ENCODE data around the gene DSP.

The DSP gene

DNA sequence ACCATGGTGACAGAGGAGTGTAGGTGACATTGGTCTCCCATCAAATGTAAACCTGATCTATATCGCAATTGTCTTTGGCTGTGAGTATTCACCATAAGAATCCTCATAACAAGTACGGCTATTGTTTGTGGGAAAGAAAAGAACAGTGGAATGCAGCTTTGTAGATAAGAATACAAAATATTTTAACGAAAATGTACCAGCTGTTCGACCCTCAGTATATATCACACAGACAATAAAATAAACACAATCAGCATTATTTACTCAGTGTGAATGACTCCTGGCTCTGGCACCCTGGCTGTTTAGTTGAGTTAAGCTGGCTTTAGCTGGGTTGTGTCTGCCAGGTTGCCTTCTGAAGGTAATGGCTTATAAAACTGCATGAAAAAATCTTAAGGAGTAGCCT, 91.9 kb downstream of the DSP start:
- Histone ChIP-seq H3K9me3 (replicated peaks; ENCODE audit: insufficient read depth, low read length) (no peaks in the 10 kb centered on the region), H3K9me2 (replicated peaks; ENCODE audit: insufficient read depth, low read length) (no peaks in the 10 kb centered on the region)
- DNase-seq = no peak

DNA sequence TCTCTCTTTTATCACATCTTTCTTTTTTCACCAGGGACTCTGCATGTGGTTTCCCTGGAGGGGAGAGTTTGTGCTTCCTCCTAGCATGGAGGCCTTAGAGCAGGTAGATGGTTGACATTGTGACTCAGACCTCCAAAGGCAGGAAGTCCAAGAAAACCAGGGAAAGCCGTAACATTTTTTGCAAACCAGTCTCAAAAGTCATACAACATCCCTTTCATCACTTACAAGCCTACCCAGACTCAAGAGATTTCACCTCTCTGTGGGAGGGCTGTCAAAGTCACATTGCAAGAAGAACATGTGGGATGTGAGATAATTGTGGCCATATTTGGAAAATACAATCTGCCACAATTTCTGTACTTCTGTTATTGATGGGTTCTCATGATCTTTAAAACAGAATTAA, 94.7 kb downstream of the DSP start:
- no peaks in the 10 kb centered on the region for H3K36me3 ChIP-seq (replicated peaks; ENCODE audit: insufficient read depth, low read length)
- H3K9ac ChIP-seq (ENCODE audit: low read length) = no peak overlapping the region
- TF ChIP-seq EZH2 (optimal IDR thresholded peaks at IDR 0.05; ENCODE audit: low read depth, low read length) = no peak
- TF ChIP-seq, protein P1, sequence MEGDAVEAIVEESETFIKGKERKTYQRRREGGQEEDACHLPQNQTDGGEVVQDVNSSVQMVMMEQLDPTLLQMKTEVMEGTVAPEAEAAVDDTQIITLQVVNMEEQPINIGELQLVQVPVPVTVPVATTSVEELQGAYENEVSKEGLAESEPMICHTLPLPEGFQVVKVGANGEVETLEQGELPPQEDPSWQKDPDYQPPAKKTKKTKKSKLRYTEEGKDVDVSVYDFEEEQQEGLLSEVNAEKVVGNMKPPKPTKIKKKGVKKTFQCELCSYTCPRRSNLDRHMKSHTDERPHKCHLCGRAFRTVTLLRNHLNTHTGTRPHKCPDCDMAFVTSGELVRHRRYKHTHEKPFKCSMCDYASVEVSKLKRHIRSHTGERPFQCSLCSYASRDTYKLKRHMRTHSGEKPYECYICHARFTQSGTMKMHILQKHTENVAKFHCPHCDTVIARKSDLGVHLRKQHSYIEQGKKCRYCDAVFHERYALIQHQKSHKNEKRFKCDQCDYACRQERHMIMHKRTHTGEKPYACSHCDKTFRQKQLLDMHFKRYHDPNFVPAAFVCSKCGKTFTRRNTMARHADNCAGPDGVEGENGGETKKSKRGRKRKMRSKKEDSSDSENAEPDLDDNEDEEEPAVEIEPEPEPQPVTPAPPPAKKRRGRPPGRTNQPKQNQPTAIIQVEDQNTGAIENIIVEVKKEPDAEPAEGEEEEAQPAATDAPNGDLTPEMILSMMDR (IDR thresholded peaks at IDR 0.05; ENCODE audit: low read length) = no peak
- no peak for TF ChIP-seq EZH2phosphoT487 (IDR thresholded peaks at IDR 0.05; ENCODE audit: low read length)
- 0 out of 2 replicates have a peak, but pooled peaks cover 4% of the 10 kb centered on the region for H3K27me3 ChIP-seq (replicated peaks; ENCODE audit: insufficient read depth, low read length)
- no peak for DNase-seq
- no peaks in the 10 kb centered on the region for H4K20me1 ChIP-seq (ENCODE audit: insufficient read depth, low read length)
- H3K4me1 ChIP-seq (ENCODE audit: low read length) = no peaks in the 10 kb centered on the region
- H3F3A ChIP-seq (ENCODE audit: insufficient read depth, low read length) = no peaks in the 10 kb centered on the region
- H3K4me2 ChIP-seq (ENCODE audit: low read depth, low read length) = no peak overlapping the region
- no peaks in the 10 kb centered on the region for H3K9me3 ChIP-seq (replicated peaks; ENCODE audit: insufficient read depth, low read length)
- H3K4me3 ChIP-seq (ENCODE audit: low read length) = no peak overlapping the region
- H3K27ac ChIP-seq (ENCODE audit: low read length) = no peak overlapping the region
- H3K79me2 ChIP-seq (ENCODE audit: low read length) = no peaks in the 10 kb centered on the region
- H2AFZ ChIP-seq (ENCODE audit: low read length) = no peak overlapping the region
- no peaks in the 10 kb centered on the region for H3K9me2 ChIP-seq (replicated peaks; ENCODE audit: insufficient read depth, low read length)

More for the DNA sequence above, 91.9 kb downstream of the DSP start:
- Histone ChIP-seq H3K4me2 (ENCODE audit: low read depth, low read length) (no peak overlapping the region), H3K27me3 (replicated peaks; ENCODE audit: insufficient read depth, low read length) (0 out of 2 replicates have a peak, but pooled peaks cover 4% of the 10 kb centered on the region), H3K9ac (ENCODE audit: low read length) (no peak overlapping the region), H3K4me1 (ENCODE audit: low read length) (no peaks in the 10 kb centered on the region), H3F3A (ENCODE audit: insufficient read depth, low read length) (no peaks in the 10 kb centered on the region), H3K27ac (ENCODE audit: low read length) (no peak overlapping the region), H2AFZ (ENCODE audit: low read length) (no peak overlapping the region), H4K20me1 (ENCODE audit: insufficient read depth, low read length) (no peaks in the 10 kb centered on the region), H3K79me2 (ENCODE audit: low read length) (no peaks in the 10 kb centered on the region), H3K36me3 (replicated peaks; ENCODE audit: insufficient read depth, low read length) (no peaks in the 10 kb centered on the region), H3K4me3 (ENCODE audit: low read length) (no peak overlapping the region)
- no peak for TF ChIP-seq EZH2 (optimal IDR thresholded peaks at IDR 0.05; ENCODE audit: low read depth, low read length)
- TF ChIP-seq, protein P1 (IDR thresholded peaks at IDR 0.05; ENCODE audit: low read length) = no peak
- TF ChIP-seq EZH2phosphoT487 (IDR thresholded peaks at IDR 0.05; ENCODE audit: low read length) = no peak

Measured in MM.1S (cell line).